ENCODE data around the gene DYNC1I2.
"Not testable (repeated sequence)": the region's sequence is repeated elsewhere in the genome, so short reads cannot be mapped to it uniquely, and the experiment has no call there.

DYNC1I2 gene

DNA sequence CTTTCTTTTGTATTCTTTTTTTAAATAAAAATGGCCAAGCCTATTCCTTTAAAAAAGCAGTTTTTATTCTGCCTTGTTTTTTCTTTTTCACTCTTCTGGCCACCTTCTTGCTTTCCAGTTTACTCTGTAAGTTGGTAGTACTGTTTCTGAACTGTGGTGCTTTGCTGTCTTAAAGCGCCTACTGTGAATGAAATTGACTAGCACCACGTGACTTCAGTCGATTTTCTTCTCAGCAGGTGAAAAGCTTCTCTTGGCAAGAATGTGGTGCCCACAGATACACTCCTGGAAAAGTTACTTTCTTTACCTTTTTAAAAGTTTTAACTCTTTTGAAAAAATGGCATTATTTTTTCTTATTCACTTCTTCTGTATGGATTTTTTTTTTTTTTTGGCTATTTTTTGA, 32.4 kb downstream of the DYNC1I2 start:
- DNase-seq = no peak

DNA sequence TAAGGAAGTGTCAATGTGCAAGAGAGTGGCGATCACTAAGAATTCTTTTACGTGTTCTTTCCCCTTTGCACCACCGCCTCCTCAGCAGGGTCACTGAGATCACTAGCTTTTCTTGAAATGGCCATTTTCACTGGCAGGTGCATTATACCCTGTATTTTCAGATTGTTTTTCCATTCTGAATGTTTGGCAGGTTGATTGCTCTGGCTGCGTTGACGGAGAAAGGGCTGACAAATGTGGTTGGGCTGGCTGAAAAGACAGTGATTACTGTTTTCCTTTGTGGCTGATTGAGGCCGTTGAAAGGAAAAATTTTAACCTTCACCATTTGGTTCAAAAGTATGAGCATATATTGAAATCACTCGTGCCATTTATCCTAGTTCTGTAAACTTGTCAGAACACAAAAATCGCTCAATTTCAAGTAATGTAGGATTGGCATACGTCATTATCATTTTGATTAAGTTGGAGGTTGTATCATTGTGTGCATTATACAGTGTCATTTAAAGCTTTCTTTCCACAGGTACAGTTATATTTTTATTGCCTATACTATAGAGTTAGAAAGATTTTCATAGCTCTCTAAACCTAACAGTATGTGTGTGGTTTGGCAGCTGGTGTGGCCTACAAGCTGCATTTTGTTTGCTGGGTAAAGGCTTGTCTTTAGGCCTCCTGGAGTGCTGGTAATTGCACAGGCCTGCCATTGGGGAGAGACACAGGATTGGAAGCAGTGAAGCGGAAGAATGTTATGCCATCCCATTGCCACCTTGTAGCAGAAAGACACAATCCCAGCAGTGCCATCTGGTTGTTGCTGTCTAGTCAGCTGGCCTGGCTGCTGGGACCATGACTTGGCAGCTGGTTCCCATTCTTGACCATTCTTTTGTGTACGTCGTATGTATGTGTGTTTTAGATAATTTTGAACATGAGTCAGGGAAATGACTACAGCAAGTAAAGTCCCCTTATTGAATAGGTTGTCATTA, 36.7 kb downstream of the DYNC1I2 start:
- no peak for DNase-seq

DNA sequence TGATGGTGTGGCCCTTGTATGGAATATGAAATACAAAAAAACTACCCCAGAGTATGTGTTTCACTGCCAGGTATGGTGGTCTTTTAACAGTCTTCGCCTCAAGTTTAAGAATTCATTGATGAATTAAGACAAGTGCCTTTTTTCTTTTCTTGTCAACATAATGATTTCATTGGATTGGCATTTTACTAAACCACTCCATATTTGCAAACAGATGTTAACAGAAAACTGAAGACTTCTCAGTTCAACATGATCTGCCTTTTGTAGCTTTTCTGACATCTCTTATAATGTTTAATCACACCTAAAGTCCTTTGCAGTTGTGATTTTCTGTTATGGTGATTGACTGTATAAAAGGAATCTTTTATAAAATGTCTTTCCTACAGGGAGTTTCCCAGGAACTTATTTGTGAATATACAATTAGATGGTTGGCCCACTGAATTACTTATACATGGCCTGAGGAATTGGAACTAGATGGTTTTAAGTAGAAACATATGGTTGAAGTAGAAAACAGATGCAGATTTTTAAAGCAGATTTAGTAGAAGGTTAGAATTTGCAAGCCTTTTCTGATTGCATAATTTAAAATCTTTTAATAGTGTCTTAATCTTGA, 39.7 kb downstream of the DYNC1I2 start:
- DNase-seq = no peak

DNA sequence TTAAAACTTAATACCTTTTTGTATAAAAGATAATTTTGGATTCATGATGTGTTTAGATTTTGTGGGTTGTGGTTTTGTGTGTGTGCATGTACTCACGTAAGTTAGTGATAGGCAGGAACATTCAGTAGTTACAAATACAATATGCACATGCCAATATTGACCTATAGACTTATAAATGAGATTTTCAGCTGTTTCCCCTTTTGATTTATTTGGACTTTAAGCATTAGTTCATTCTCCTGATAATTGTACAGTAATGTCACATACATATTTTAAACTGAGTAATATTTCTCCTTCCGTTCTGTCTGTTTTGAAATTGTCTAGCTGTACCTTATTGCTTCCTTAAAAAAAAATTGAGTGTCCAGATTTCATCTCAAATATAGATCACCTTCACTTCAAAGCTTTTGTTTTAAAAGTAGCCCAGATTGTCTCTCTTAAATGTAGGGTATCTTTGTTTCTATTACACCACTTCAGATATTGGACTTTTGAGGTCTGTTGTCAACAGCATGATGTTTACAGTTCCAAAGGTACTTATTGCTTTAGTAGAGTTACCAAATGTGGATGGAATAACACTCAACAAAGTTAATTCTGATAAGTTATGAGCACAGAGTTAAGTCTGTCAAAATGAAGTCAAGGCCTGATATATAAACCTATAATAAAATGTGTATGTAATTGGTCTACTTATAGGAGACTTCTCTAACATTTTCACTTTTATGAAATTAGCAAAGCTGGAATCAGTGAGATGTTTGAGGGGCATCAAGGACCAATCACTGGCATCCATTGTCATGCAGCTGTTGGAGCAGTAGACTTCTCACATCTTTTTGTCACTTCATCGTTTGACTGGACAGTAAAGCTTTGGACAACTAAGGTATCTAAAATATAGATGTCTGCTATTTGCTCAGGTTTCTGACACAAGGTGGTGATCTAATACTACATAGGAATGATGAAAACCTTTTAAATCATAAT, 42.0 kb downstream of the DYNC1I2 start:
- no peak for DNase-seq

DNA sequence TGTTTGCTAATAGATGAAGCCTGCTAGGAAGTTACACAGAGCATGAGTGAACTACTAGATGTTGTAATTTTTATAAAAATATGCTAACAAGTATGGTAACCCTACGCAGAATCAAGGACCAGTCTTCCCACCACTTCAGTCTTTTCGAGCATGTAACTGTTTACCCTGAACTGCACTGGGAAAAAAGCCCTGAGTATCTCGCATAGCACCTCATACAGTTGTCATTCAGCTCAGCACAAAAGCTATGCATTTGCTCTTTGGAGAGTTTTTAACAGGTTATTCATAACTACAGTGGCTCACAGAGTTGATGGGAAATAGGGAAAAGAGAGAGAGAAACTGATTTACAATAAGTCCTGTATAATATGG, 42.7 kb downstream of the DYNC1I2 start:
- DNase-seq = no peak

DNA sequence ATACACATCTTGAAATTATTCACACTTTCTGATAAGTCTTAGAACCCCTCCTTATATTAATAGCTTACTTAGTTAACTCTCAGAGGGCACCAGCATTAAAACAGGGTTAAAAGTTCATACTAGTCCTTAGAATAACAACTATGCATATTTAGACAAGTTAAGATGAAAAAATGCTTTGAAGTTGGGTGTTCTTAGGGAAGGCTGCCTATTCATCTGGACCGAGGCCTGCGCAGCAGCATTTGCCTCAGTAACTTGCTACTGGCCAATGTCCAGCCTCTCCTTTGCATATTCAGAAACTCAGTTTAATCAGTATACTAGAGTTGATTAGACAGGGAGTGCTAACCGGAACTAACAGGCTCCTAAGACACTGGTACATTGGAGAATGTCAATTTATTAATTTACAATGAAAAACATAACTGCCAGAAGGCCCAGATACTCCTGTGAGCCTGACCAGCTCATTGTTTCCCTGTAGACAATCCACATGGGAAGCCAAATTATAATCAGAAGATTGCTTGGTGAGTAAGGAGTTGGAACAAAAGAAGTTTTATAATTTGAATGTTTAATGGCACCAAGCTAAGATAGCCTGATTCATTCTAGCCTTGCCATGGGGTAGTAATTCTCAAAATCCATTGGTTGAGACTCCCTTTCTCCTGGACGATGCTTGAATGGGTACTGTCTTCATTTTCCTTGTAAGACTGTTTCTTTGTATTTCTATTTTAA, 48.9 kb downstream of the DYNC1I2 start:
- no peak for DNase-seq

DNA sequence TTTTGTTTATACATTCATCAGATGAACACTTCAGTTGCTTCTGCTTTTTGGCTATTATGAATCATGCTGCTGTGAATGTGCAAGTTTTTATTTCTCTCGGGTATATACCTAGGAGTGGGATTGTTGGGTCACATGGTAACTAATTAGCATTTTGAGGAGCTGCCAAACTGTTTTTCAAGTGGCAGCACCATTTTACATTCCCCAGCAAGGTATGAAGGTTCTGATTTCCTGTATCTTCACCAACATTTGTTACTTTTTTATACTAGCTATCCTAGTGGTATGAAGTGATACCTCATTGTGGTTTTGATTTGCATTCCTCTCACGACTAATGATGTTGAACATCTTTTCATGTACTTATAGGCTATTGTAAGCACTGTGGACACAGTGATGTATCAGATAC, 53.9 kb downstream of the DYNC1I2 start:
- DNase-seq = no peak

DNA sequence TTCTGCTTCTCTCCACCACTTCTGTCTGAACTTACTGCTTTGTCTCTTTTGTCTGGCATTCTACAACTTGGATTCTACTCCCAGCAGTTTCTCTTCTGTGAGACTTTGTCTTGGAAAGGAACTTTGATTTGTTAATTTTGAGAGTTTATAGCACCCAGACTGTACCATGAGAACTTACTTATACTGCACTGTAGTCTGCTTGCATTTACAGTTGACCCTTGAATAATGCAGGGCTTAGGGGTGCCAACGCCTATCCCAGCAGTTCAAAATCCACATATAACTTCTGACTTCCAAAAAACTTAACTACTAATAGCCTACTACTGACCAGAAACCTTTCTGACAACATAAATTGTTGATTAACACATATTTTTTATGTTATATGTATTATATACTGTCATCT, 55.5 kb downstream of the DYNC1I2 start:
- no peak for DNase-seq

DNA sequence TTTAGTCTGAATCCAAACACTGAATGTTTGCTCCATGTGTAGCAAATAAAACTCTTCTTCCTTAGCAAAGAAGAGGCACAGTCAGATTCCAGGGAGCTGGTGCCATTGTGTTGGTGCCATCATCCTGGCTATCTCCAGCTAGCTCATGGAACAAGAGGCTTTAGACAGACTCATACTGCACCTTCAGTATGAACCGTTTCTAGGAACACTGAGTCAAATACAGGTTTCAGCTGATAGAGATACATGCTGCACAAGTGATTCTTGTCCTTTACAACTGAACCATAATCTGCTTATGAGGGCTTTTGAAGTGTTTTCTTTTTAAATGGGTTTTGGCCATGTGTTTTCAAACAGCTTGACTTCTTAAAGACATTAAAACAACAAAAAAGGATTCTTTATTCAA, 57.9 kb downstream of the DYNC1I2 start:
- DNase-seq = no peak

DNA sequence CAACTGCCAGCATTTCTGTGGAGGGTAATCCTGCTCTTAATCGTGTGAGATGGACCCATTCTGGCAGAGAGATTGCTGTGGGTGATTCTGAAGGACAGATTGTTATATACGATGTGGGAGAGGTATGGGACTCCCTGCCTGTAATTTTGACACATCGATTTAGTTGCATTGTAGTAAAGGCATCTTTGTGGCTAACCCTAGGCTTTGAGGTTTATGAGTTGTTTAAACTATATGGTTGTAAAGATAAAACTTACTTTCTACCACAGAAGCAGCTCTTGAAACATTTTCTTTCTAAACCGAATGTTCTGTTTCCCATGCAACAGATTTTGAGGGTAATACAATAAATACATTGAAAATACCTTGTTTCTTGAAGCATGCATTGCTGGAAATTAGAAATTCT, 58.5 kb downstream of the DYNC1I2 start:
- no peak for DNase-seq

DNA sequence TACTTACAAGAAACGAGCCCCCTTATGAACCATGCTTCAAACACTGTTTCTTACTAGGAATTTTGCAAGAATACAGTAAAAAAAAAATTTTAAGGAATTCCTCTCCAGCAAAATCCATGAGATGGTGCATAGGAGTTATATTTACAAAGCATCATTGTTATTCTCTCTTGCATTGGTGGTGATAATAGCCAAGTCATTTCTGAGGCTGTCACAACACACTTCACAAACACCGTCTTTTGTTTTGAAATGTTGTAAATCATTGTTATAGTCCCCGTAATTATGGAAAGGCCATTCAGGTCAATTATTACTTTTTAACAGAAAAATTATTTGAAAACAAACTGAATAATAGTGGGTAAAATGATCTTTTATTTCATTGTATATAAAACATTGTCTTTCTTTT, 60.1 kb downstream of the DYNC1I2 start:
- no peak for DNase-seq

DNA sequence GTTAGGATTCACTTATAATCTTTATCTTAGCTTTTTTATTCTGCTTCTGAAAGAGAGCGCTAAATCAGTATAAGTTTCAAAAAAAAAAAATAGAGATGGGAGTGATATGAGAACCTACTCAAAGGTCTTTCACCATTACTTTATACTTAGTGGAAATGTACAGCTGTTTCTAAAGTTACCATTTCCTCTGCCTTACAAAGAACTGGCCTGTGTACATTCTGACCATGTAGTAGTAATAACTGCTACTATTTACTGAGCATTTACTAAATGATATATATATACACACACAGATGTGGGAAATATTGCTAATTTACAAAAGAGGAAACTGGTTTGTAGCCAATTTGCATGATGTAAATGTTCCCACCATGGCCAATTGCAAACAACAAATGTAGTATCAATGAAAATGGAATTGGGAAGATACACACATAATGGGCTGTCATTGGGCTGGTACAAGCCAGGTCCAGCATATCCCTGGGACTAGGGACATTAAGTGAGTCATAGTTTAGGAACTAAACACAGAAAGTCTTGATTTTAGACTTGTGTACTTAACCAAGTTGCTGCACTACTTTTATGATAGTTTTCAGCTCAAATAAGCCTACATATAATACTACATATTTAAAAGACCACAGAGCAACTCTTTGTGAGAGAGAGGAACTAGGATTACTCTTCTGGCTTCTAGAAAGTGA, 67.1 kb downstream of the DYNC1I2 start:
- DNase-seq = no peak

DNA sequence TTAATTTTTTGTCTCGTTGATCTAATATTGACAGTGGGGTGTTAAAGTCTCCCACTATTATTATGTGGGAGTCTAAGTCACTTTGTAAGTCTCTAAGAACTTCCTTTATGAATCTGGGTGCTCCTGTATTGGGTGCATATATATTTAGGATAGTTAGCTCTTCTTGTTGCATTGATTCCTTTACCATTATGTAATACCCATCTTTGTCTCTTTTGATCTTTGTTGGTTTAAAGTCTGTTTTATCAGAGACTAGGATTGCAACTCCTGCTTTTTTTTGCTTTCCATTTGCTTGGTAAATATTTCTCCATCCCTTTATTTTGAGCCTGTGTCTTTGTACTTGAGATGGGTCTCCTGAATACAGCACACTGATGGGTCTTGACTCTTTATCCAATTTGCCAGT, 71.5 kb downstream of the DYNC1I2 start:
- not testable (repeated sequence) for DNase-seq

DNA sequence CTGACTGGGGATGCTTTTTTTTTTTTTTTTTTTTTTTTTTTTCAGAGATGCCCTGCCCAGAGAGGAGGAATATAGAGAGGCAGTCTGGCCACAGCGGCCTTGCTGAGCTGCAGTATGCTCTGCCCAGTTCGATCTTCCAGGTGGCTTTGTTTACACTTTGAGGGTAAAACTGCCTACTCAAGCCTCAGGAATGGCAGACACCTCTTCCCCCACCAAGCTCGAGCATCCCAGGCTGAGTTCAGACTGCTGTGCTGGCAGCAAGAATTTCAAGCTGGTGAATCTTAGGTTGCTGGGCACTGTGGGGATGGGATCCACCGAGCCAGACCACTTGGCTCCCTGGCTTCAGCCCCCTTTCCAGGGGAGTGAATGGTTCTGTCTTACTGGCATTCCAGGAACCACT, 73.9 kb downstream of the DYNC1I2 start:
- not testable (repeated sequence) for DNase-seq

DNA sequence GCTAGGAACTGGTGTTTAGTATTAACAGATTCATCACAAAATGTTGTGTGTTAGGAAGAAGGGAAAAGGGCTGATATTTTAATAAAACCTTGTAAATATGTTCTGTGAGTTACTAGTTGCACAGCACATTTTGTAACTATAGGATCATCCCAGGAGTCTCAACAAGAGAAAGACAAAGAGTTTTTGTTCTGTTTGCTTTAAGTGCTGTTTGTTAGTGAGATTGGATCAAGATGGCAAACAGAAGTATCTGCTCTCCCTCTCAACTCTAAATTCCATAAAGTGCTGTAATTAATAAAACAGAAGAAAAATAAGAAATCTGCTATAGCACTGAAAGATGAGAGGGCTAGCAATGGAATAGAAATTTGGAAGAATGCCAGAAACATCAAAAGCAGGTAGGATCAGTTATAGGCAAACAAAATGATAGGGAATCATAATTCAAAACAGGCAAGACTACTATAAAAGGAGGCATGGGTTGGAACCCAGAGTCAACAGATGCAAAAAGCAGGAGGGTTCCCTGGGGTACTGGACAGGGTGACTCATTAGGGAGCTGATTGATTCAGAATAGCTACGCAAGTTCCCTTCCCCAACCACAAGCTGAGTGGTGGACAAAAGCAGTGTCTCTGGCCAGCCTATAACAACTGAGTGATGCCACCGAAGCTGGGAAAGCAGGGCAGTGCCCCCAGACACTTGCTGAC, 75.8 kb downstream of the DYNC1I2 start:
- DNase-seq = no peak

DNA sequence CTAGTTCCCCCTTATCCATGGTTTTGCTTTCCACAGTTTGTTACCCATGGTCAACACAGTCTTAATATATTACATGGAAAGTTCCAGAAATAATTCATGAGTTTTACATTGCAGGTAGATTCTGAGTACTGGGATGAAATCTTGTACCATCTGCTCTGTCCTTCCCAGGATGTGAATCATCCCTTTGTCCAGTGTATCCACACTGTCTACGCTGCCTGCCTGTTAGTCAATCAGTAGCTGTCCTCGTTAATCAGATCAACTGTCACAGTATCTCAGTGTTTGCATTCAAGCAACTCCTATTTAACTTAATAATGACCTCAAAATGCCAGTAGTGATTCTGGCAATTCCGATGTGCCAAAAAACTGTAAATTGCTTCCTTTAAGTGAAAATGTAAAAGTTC, 76.3 kb downstream of the DYNC1I2 start:
- DNase-seq = no peak

DNA sequence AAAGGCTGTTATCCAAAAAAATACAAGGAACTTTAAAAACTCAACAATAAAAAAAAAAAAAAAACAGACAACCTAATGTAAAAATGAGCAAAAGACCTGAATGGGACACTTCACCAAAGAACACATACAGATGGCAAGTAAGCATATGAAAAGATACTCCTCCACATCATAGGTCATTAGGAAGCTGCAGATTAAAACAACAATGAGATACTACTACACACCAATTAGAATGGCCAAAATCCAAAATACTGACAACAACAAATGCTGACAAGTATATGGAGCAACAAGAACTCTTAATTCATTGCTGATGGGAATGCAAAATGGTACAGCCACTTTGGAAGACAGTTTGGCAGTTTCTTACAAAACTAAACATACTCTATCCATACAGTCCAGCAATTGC, 84.2 kb downstream of the DYNC1I2 start:
- no peak for DNase-seq

DNA sequence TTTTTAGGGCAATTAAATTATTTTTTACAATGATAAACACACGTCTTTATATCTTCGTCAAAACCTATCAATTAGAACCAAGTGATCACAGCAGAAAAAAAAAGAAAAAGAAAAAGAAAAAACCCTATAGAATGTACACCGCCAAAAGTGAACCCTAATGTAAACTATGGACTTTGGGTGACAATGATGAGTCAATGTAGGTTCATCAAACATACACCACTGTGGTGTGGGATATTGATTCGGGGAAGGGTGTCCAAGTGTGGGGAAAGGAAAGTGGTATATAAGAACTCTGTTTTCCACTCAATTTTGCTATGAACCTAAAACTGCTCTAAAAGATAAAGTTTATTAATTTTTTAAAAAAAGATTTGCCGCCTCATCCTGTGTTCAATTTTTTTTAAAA, 85.1 kb downstream of the DYNC1I2 start:
- no peak for DNase-seq

DNA sequence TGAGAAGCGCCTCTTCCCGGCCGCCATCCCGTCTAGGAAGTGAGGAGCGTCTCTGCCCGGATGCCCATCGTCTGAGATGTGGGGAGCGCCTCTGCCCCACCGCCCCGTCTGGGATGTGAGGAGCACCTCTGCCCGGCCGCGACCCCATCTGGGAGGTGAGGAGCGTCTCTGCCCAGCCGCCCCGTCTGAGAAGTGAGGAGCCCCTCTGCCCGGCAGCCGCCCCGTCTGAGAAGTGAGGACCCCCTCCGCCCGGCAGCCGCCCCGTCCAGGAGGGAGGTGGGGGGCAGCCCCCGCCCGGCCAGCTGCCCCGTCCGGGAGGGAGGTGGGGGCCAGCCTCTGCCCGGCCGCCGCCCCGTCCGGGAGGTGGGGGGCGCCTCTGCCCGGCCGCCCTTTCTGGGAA, 87.3 kb downstream of the DYNC1I2 start:
- not testable (repeated sequence) for DNase-seq

DNA sequence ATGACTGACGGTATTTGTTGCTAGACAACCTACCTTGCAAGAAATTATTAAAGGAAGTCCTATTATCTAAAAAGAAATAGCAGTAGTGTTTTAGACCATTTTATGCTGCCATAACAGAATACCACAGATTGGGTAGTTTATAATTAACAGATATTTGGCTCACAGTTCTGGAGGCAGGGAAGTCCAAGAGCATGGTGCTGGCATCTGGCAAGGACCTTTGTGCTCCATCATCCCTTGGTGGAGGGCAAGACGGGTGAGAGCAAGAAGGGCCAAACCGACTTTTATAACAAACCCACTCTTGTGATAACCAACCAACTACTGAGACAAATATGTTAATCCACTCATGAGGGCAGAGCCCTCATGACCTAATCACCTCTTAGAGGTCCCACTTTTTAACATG, 91.2 kb downstream of the DYNC1I2 start:
- no peak for DNase-seq

DNA sequence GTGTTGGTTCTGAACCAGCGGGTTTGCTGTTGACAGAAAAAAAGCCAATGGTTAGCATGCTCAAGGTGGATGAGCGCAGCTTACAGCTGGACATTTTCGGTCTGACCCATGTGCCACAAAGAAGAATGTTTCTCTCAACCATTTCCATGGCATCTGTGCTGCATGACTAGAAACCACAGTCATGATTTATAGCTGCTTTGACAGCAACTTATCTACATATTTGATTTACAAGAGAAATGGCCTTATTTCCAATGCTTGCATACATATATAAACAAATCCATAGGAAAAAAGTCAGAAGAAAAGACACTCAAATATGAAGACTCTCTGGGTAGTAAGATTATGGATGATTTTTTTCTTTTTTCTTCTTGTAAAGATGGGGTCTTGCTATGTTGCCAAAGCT, 98.2 kb downstream of the DYNC1I2 start:
- DNase-seq = no peak
